Thyroid gland (tissue), 4 donors: Measurements from ENCODE around the gene VSTM5.

Experiments used
- CTCF ChIP-seq, 6 experiments: fragments of 200-600 bp in 3 of 6; fragments of 450-650 bp in 3 of 6; sonication (generic) in 3 of 6; IDR thresholded peaks; one replicate each; pipeline ENCODE4 v1.5.1; 2016 to 2019; ENCODE audit warnings: antibody characterized with exemption in 6 of 6, mild to moderate bottlenecking in 2 of 6, inconsistent platforms in 1 of 6, moderate library complexity in 1 of 6
- POLR2A ChIP-seq, 2 donors: fragments of 450-650 bp; IDR thresholded peaks; one replicate each; pipeline ENCODE4 v1.6.1; 2017; ENCODE audit warnings: antibody characterized with exemption in 2 of 2, mild to moderate bottlenecking in 2 of 2, moderate library complexity in 1 of 2

GRCh38 chr11:93840180-93840579 lies 10.2 kb downstream of the VSTM5 start:
- TF ChIP-seq POLR2A (IDR thresholded peaks at IDR 0.05) = no peak
- TF ChIP-seq CTCF (IDR thresholded peaks at IDR 0.05) = no peak
